D721Med (cell line): ENCODE results near the gene SPSB1.

Source experiments
- DNase-seq: peaks from one replicate; pipeline ENCODE4 v3.0.0; 2011; ENCODE audit warnings: low spot score; ENCODE audit not compliant: insufficient read length
- FAIRE-seq: peaks from 2 replicates; lab custom pipeline; 2011; peaks lifted over from hg19 to GRCh38; lab: Jason Lieb, UNC
- CTCF ChIP-seq: IDR thresholded peaks from 2 replicates; pipeline ENCODE4 v1.5.1; 2012; ENCODE audit warnings: mild to moderate bottlenecking, control low read depth; ENCODE audit not compliant: insufficient read depth; ENCODE audit errors: missing control alignments

The SPSB1 gene

GRCh38 chr1:9246841-9247785 is 45.6 kb upstream of the SPSB1 start:
- no peak for TF ChIP-seq CTCF
- no peak for FAIRE-seq
- DNase-seq = no peak

- no peak for TF ChIP-seq CTCF
- no peak for FAIRE-seq
These were observed 44.8 kb upstream of the SPSB1 start for GRCh38 chr1:9247894-9248293.

GRCh38 chr1:9248341-9249262 is 44.1 kb upstream of the SPSB1 start:
- FAIRE-seq = no peak
- no peak for DNase-seq
- no peak for TF ChIP-seq CTCF

More at GRCh38 chr1:9247894-9248293, 44.8 kb upstream of the SPSB1 start:
- no peak for DNase-seq

- FAIRE-seq (no peak), DNase-seq (no peak)
These were observed 43.5 kb upstream of the SPSB1 start for GRCh38 chr1:9249263-9249533.

DNA sequence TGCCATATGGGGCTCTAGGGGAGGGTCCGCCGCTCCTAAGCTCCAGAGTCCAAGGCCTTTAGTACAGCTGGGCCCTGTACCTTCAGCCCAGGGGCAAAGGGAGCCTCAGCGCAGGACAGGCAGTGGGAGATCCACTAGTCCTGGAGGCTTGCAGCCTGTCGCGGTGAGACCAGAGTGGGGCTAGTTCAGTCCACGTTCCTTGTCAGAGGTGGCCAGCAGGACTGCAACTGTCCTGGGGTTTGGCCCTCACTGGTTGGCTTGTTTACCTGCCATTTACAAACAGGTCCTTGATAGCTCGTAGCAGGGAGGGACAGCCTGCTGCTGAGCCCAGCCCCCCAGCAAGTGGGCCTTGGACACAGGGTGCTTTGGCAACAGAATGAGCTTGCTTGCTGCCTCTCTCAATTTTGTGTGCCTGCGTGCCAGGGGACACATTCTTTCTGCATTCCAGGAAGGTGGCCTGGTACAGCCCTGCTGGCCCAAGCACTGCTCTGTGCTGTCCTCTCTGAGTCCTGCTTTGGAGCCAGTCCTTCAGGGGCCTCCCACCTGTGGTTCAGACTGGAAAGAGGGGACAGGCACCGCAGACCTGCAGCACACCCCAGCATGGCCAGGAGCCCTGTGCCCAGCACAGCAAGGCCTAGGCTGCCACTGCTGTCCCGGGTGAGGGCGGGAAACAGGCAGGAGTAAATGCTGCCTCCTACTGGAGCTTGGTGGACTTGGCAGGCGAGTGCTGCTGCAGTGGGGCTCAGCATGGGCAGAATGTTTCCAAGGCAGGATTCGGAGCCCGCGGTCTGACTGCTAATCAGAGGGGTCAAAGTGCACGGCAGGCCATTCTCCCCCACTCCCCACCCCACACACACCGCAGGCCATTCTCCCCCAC is 42.9 kb upstream of the SPSB1 start:
- FAIRE-seq = no peak
- TF ChIP-seq CTCF = peak; percentile 35
- DNase-seq = no peak

More at GRCh38 chr1:9249263-9249533, 43.5 kb upstream of the SPSB1 start:
- no peak for TF ChIP-seq CTCF
